ENCODE results near the gene PALD1.

PALD1 gene

GRCh38 chr10:70587045-70587658, 108.6 kb downstream of the PALD1 start:
- DNase-seq (ENCODE audit: low read depth in 1 of 2, low spot score in 1 of 2): no peak

GRCh38 chr10:70588255-70588654, 109.7 kb downstream of the PALD1 start:
- no peak for DNase-seq (ENCODE audit: low read depth in 1 of 2, low spot score in 1 of 2)

GRCh38 chr10:70588859-70589570, 110.4 kb downstream of the PALD1 start:
- no peak for DNase-seq (ENCODE audit: low read depth in 1 of 2, low spot score in 1 of 2)

- no peak for DNase-seq (ENCODE audit: low read depth in 1 of 2, low spot score in 1 of 2)
These were observed 111.4 kb downstream of the PALD1 start for GRCh38 chr10:70589762-70590654.

- DNase-seq (ENCODE audit: low read depth in 1 of 2, low spot score in 1 of 2): no peak
These were observed 112.3 kb downstream of the PALD1 start for GRCh38 chr10:70590655-70591416.

GRCh38 chr10:70592186-70592735, 113.7 kb downstream of the PALD1 start:
- DNase-seq (ENCODE audit: low read depth in 1 of 2, low spot score in 1 of 2): no peak

GRCh38 chr10:70592746-70593512, 114.4 kb downstream of the PALD1 start:
- no peak for DNase-seq (ENCODE audit: low read depth in 1 of 2, low spot score in 1 of 2)

- DNase-seq (ENCODE audit: low read depth in 1 of 2, low spot score in 1 of 2): no peak
These were observed 114.9 kb downstream of the PALD1 start for GRCh38 chr10:70593513-70593890.

- no peak for DNase-seq (ENCODE audit: low read depth in 1 of 2, low spot score in 1 of 2)
These were observed 115.6 kb downstream of the PALD1 start for GRCh38 chr10:70594161-70594560.

GRCh38 chr10:70595566-70596016, 117.0 kb downstream of the PALD1 start:
- DNase-seq (ENCODE audit: low read depth in 1 of 2, low spot score in 1 of 2): no peak

GRCh38 chr10:70596110-70596798, 117.7 kb downstream of the PALD1 start:
- no peak for DNase-seq (ENCODE audit: low read depth in 1 of 2, low spot score in 1 of 2)

GRCh38 chr10:70596860-70597809, 118.6 kb downstream of the PALD1 start:
- DNase-seq (ENCODE audit: low read depth in 1 of 2, low spot score in 1 of 2): no peak

GRCh38 chr10:70597856-70598815, 119.6 kb downstream of the PALD1 start:
- no peak for DNase-seq (ENCODE audit: low read depth in 1 of 2, low spot score in 1 of 2)

- DNase-seq (ENCODE audit: low read depth in 1 of 2, low spot score in 1 of 2): no peak
These were observed 120.3 kb downstream of the PALD1 start for GRCh38 chr10:70598857-70599295.

GRCh38 chr10:70599319-70599718, 120.8 kb downstream of the PALD1 start:
- DNase-seq (ENCODE audit: low read depth in 1 of 2, low spot score in 1 of 2): no peak

GRCh38 chr10:70599791-70600190, 121.2 kb downstream of the PALD1 start:
- no peak for DNase-seq (ENCODE audit: low read depth in 1 of 2, low spot score in 1 of 2)

All from activated CD4-positive, alpha-beta T cell treated with anti-CD3 and anti-CD28 coated beads, Interleukin-2, amount 50 U/mL, for 24 hours (primary cell).